ENCODE data around the gene SLC49A3. TPM values are rescaled to one million over a fixed set of nuclear protein-coding genes. Genes with fewer than 3 reads are reported as not detected.
A peak's percentile ranks its signal among the peaks of the same experiment; 100 is the strongest.

The SLC49A3 gene
- total and polyA plus RNA-seq, 2 donors (not counting 1 experiment from before 2014, with no cell fraction given) = 0.42 to 5.1 TPM

GRCh38 chr4:687048-687970 lies 1.6 kb downstream of the SLC49A3 start:
- peak overlapping the region; percentile 52 for H3K27ac ChIP-seq (ENCODE audit: insufficient read depth, low read length)
- H3K79me2 ChIP-seq (ENCODE audit: control insufficient read depth, insufficient read depth, low read length) = no peaks in the 10 kb centered on the region
- peak overlapping the region; percentile 4 for H3K4me2 ChIP-seq (ENCODE audit: extremely low read depth, insufficient read depth, low read length)
- TF ChIP-seq CTCF (conservative IDR thresholded peaks at IDR 0.05 in 1 of 2, IDR thresholded peaks at IDR 0.05 in 1 of 2; ENCODE audit: low read depth in 1 of 2, low read length in 2 of 2) = no peak
- no peak for TF ChIP-seq EZH2 (IDR thresholded peaks at IDR 0.05; ENCODE audit: low read length, missing control alignments)
- peak; percentile 84 to 87 for DNase-seq (ENCODE audit: low read depth in 2 of 2)
- H3K4me1 ChIP-seq (ENCODE audit: control insufficient read depth, extremely low read depth, insufficient read depth, low read length) = peaks cover 8% of the 10 kb centered on the region
- H3K4me3 ChIP-seq (replicated peaks in 1 of 4; ENCODE audit: control extremely low read depth in 1 of 4, insufficient read depth in 1 of 4, low read depth in 3 of 4, low read length in 4 of 4) = peak overlapping the region in 1 of 4 experiments; percentile 17
- H3K27me3 ChIP-seq (ENCODE audit: control insufficient read depth, insufficient read depth, low read length) = no peaks in the 10 kb centered on the region
- no peaks in the 10 kb centered on the region for H4K20me1 ChIP-seq (ENCODE audit: control insufficient read depth, extremely low read depth, insufficient read depth, low read length)
- H3K36me3 ChIP-seq (ENCODE audit: control insufficient read depth, insufficient read depth, low read length) = no peaks in the 10 kb centered on the region
- H3K9ac ChIP-seq (ENCODE audit: insufficient read depth, low read length) = no peak overlapping the region
- no peaks in the 10 kb centered on the region for H3K9me3 ChIP-seq (ENCODE audit: control insufficient read depth, insufficient read depth, low read depth, low read length)
- no peak overlapping the region for H2AFZ ChIP-seq (ENCODE audit: low read length)

GRCh38 chr4:686413-687040 lies 2.4 kb downstream of the SLC49A3 start:
- no peaks in the 10 kb centered on the region for H3K9me3 ChIP-seq (ENCODE audit: control insufficient read depth, insufficient read depth, low read depth, low read length)
- no peaks in the 10 kb centered on the region for H3K79me2 ChIP-seq (ENCODE audit: control insufficient read depth, insufficient read depth, low read length)
- H3K4me2 ChIP-seq (ENCODE audit: extremely low read depth, insufficient read depth, low read length) = no peak overlapping the region
- no peak overlapping the region for H2AFZ ChIP-seq (ENCODE audit: low read length)
- DNase-seq (ENCODE audit: low read depth in 2 of 2) = no peak
- H3K27ac ChIP-seq (ENCODE audit: insufficient read depth, low read length) = no peak overlapping the region
- H3K4me1 ChIP-seq (ENCODE audit: control insufficient read depth, extremely low read depth, insufficient read depth, low read length) = peaks cover 8% of the 10 kb centered on the region
- H3K36me3 ChIP-seq (ENCODE audit: control insufficient read depth, insufficient read depth, low read length) = no peaks in the 10 kb centered on the region
- no peaks in the 10 kb centered on the region for H3K27me3 ChIP-seq (ENCODE audit: control insufficient read depth, insufficient read depth, low read length)
- TF ChIP-seq CTCF (conservative IDR thresholded peaks at IDR 0.05 in 1 of 2, IDR thresholded peaks at IDR 0.05 in 1 of 2; ENCODE audit: low read depth in 1 of 2, low read length in 2 of 2) (no peak), EZH2 (IDR thresholded peaks at IDR 0.05; ENCODE audit: low read length, missing control alignments) (no peak)
- no peak overlapping the region for H3K4me3 ChIP-seq (replicated peaks in 1 of 4; ENCODE audit: control extremely low read depth in 1 of 4, insufficient read depth in 1 of 4, low read depth in 3 of 4, low read length in 4 of 4)
- no peak overlapping the region for H3K9ac ChIP-seq (ENCODE audit: insufficient read depth, low read length)
- H4K20me1 ChIP-seq (ENCODE audit: control insufficient read depth, extremely low read depth, insufficient read depth, low read length) = no peaks in the 10 kb centered on the region

- Histone ChIP-seq H3K4me1 (ENCODE audit: control insufficient read depth, extremely low read depth, insufficient read depth, low read length) (peaks cover 8% of the 10 kb centered on the region), H4K20me1 (ENCODE audit: control insufficient read depth, extremely low read depth, insufficient read depth, low read length) (no peaks in the 10 kb centered on the region), H3K4me2 (ENCODE audit: extremely low read depth, insufficient read depth, low read length) (no peak overlapping the region), H3K36me3 (ENCODE audit: control insufficient read depth, insufficient read depth, low read length) (no peaks in the 10 kb centered on the region), H2AFZ (ENCODE audit: low read length) (no peak overlapping the region), H3K4me3 (replicated peaks in 1 of 4; ENCODE audit: control extremely low read depth in 1 of 4, insufficient read depth in 1 of 4, low read depth in 3 of 4, low read length in 4 of 4) (no peak overlapping the region), H3K27me3 (ENCODE audit: control insufficient read depth, insufficient read depth, low read length) (no peaks in the 10 kb centered on the region), H3K9ac (ENCODE audit: insufficient read depth, low read length) (no peak overlapping the region), H3K9me3 (ENCODE audit: control insufficient read depth, insufficient read depth, low read depth, low read length) (no peaks in the 10 kb centered on the region), H3K27ac (ENCODE audit: insufficient read depth, low read length) (no peak overlapping the region), H3K79me2 (ENCODE audit: control insufficient read depth, insufficient read depth, low read length) (no peaks in the 10 kb centered on the region)
- TF ChIP-seq EZH2 (IDR thresholded peaks at IDR 0.05; ENCODE audit: low read length, missing control alignments) (no peak), CTCF (conservative IDR thresholded peaks at IDR 0.05 in 1 of 2, IDR thresholded peaks at IDR 0.05 in 1 of 2; ENCODE audit: low read depth in 1 of 2, low read length in 2 of 2) (no peak)
- no peak for DNase-seq (ENCODE audit: low read depth in 2 of 2)
These were observed 3.1 kb downstream of the SLC49A3 start for GRCh38 chr4:685679-686412.
